Activated CD8-positive, alpha-beta memory T cell treated with anti-CD3 and anti-CD28 coated beads, Interleukin-2, amount 50 U/mL, for 24 hours (primary cell): Measurements from ENCODE around the gene TM9SF1.

Experiments
- DNase-seq: peaks from one replicate; pipeline ENCODE4 v3.0.0-alpha.2; 2020; ENCODE audit errors: extremely low read depth

The TM9SF1 gene

DNA sequence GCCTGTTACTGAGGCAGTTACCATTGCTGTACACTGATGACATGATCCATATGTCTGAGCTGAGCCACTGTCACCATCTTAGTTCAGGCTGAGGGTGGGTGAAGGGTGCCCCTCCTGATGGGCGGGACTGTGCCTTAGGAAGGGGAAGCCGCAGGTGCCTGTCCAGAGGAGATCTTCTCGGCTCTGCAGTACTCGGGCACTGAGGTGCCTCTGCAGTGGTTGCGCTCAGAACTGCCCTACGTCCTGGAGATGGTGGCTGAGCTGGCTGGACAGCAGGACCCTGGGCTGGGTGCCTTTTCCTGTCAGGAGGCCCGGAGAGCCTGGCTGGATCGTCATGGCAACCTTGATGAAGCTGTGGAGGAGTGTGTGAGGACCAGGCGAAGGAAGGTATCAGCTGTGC, 44.2 kb downstream of the TM9SF1 start:
- DNase-seq, result no peak

DNA sequence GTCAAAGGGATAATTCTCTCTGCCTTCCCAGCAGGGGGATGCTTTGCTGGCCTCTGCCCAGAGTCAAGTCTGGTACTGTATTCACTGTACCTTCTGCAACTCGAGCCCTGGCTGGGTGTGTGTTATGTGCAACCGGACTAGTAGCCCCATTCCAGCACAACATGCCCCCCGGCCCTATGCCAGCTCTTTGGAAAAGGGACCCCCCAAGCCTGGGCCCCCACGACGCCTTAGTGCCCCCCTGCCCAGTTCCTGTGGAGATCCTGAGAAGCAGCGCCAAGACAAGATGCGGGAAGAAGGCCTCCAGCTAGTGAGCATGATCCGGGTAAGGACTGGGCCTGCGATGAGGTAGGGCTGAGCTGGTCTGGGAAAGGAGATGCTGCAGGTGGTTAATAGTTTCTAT, 44.7 kb downstream of the TM9SF1 start:
- DNase-seq, result no peak

DNA sequence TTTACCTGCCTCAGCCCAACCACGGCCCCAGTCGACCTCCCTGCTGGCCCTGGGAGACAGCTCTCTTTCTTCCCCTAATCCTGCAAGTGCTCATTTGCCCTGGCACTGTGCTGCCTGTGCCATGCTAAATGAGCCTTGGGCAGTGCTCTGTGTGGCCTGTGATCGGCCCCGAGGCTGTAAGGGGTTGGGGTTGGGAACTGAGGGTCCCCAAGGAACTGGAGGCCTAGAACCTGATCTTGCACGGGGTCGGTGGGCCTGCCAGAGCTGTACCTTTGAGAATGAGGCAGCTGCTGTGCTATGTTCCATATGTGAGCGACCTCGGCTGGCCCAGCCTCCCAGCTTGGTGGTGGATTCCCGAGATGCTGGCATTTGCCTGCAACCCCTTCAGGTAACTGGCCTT, 45.2 kb downstream of the TM9SF1 start:
- no peak for DNase-seq

DNA sequence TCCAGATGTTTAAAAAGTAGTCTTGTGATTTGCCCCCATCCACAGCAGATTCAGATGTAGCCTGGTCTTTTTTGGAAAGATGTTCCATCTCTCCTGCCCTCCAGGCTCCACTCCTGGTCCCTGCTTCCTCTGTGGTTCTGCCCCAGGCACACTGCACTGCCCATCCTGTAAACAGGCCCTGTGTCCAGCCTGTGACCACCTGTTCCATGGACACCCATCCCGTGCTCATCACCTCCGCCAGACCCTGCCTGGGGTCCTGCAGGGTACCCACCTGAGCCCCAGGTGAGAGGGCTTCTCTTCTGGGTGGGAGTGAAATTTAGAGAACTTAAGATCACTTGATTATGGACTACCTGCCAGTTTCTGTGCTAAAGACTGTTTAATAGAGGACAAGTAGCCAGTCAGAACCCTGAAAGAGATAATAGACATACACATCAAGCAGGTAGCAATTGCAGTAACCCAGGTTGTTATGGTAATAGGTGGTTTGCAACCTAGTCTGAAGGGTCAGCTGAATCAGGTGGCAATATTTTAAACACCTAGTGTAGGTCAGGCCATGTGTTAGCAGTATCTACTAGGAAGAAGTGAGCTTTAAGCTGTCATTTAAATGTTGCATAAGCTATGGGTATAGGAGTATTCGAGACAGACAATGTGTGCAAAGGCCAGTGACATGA, 45.8 kb downstream of the TM9SF1 start:
- no peak for DNase-seq

DNA sequence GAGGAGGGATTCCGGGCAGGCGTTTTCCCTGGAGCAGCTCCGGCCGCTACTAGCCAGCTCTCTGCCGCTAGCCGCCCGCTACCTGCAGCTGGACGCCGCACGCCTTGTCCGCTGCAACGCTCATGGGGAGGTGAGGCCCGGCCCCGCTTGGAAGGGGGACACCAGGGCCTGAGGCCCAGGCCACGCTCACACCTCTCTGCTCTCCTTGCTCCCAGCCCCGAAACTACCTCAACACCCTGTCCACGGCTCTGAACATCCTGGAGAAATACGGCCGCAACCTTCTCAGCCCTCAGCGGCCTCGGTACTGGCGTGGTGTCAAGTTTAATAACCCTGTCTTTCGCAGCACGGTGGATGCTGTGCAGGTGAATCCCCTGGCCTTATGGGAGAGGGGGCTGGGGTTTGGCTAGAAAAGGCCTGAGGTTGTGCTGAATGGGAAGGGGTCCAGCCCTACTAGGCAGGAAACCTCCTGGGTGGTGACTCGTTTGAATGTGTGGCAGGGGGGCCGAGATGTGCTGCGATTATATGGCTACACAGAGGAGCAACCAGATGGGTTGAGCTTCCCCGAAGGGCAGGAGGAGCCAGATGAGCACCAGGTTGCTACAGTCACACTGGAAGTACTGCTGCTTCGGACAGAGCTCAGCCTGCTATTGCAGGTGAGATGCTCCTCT, 47.3 kb downstream of the TM9SF1 start:
- DNase-seq, result no peak

DNA sequence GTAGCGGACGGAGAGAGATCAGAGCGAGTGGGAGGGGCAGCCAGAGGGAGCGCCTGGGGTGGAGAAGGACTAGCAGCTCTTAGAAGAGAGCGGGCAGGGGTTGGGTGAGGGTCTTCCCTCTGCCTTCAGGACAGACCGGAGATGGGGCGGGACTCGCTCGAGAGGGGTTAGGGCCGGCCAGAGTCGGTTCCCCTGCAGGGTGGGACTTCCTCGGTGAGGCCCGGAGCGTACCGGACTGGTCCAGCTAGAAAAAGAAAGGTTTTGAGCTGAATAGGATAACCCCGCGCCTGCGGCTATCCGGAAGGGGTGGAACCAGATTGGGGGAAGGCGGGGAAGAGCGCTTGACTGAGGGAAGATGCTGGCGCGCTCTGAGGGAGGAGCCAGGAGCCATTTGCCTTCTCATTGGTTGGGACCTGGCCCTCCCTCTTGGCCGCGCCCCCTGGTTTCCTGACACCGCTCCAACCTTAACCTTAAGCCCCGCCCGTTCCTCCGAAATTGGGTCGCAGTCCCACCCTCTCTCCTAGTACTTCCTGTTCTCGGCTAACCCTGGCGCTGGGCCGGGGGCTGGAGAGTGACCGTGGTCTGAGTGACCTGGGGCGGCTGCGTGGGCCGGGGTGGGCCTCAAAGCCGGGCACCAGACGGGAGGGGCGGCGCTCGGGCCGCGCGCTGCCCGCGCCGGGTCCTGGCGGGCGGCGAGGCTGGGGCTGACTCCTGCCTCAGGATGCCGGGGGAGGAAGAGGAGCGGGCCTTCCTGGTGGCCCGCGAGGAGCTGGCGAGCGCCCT, 48.1 kb downstream of the TM9SF1 start, which contains the start of gene RNF31:
Gene RNF31 (plus strand): TSS at position 521 of the 783 bp plus-strand sequence. CDS start 201 bp downstream, at position 722.
- peak; percentile 96 for DNase-seq

DNA sequence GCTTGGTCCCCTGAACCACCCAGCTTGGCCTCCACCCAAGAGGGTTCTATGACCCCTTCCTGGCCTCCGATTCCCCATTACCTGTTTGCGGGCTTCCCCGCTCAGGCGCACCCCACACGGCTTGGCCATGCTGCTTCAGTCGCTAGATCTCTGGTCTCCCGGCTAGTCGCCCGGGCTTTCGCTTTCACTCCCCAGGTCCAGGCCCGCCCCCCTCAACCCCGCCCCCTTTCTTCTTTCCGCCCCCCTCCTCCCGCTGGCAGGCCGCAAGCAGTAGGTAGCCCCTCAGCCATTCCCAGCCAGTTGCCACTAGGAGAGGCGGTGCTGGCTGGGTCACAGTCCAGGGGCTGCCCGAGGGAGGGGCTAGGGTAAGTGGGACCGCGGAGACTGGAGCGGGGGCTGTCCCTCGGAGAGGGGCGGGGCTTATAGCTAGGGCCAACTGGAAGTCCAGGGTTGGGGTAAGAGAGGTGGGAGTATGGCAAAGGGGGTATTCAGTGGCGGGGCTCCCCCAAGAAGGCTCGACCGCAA, 48.7 kb downstream of the TM9SF1 start, which contains the start of gene PSME2:
Gene PSME2 (minus strand): TSS at position 158 of the 525 bp plus-strand sequence. CDS start 29 bp downstream, at position 129.
- DNase-seq, result peak; percentile 78

DNA sequence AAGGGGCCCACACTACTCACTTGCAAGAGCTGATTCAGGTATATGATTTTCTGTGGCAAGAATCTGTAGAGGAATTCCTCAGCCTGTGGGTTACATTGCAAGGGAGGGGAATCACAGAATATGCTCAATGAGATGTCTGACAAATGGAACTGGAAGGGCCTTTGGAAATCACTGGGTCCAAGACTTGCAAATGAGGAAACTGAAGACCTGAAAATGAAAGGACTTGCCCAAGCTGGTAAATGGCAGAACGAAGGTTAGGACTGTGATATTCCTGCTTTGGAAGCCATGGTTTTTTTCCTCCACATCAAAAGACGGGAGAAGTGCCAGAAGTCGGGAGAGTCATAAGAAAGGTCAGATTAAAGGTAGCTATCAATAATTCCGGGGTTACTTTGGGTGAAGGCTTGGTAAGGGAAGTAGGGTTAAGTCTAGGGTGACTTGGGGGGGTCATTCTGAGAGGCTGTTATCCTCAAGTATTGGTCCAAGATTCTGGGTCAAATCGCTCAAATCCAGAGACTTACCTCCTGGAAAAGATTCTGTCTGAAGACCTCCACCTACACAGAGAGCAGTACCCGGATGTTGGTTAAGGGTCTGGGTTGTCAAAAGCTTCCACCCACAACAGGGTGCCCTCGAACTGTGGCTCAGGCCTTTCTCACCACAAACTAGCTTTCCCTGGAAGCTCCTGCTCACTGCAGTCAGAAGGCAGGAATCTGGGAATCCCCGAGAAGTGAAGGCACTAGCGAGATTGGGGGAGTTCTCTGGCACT, 49.4 kb downstream of the TM9SF1 start:
- DNase-seq, result no peak

DNA sequence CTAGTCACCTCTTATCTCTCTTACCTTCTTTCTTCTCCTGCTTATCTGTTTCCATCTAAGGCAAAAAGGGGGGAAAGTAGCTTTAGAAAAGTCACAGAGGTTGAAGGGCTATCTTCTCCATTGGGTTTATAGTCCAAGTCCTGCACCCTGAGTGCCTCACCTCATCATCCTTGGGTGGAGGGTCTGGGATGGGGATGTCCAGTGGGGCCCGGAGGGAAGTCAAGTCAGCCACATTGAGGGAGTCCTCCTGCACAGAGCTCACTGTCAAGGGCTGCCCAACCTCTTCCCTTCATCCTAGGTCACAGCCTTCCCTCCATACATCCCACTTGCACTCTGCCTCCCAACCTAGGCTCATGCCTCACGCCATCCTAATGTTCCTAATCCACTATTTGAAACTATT, 50.0 kb downstream of the TM9SF1 start:
- no peak for DNase-seq

DNA sequence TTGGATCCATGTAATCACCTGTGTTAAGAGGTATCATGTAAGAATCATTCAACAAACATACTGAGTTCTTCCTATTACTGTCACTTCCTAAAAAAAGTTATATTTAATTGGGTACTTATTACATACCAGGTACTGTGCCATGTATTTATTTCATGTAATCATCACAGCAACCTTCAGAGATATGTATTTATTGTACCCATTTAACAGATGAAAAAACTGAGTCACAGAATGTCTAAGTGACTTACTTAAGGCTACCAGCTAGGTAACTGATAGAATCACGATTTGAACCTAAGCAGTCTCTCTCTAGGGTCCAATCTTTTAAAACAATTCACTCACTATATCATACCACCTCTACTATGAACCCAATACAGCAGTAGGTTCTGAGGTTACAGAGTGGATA, 50.8 kb downstream of the TM9SF1 start:
- no peak for DNase-seq

DNA sequence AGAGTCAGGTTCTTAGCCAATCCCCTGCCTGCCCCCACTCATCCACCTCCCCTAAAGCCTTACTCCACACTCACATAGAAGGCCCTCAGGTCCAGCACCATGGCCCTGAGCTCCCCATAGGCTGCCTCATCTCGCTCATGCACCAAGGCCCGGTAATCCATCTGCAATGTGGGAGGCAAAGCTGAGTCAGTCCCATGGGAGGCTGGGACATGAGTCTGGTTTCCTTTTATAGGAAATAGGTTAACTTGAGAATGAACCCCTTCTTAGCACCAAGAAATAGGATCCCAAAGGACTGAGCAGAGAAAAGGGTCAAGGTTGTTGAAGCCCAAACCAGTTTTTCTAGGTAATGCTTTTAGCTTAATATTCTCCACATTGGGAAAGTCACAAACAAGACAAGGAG, 51.7 kb downstream of the TM9SF1 start:
- no peak for DNase-seq

DNA sequence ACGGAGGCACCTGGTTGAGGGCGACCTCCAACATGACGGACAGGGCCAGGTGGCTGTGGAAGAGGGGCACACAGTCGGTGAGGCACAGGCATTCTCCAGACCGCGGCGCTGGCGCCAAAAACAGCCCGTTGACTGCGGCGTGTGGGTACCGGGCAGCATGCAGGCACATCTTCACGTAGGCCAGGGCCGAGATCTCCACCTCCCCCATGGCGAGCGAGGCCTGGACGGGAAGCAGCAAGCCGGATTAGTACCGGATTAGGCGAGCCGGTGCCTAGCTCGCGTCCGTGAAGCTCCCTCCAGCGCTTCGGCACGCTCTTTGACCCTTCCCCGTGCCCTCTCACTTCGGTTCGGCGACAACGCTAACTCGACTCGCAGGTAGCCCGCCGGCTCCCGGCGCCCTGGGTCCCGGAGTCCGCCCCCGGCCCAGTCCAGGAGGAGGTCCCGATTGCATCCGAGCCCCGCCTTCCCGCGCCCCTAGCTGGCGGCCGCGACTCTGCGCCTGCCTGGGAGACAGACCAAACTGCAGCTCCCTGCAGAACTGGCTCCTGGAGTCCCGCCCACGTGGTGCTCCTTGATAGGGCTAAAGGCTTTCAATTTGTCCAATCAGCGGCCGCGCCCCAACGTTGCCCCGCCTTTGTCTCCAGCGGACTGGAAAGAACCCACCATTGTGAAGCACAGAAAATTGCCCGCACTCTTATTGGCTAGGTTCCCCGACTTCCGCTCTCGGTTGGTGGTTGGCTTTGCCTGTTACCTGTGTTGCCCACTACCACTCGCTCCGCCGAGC, 54.0 kb downstream of the TM9SF1 start, which contains the start of gene EMC9:
Gene EMC9 (minus strand): TSS at position 495 of the 784 bp plus-strand sequence. CDS start 287 bp downstream, at position 208.
- DNase-seq, result peak; percentile 99

DNA sequence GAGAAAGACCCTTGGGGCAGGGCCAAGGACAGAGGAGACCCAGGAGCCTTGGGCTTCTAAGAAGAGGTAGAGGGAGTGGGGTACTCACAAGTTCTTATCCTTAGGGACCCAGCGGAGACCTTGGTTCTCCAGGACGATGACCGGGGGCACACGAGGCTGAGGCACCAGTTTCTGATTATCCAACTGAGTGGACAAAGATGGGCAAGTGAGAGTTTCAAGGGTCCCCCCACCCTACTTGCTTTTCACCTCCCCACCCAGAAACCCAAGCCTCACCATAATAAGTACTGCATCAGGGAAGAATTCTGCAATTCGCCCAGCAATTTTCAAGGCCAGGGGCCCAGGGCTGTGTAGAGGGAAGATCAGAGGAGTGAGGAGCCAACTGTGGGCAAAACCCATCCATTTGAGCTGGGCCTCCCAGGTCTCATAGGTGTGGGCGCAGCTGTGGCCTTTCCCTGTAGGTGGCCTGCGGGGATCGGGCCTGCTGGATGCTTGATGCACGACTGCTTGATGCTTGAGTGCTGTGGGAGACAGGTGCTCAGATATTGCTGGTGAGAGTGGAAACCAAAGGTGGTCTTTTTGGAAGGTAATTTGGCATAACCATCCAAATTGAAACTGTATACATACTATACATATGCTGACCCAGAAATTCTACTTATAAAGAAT, 55.8 kb downstream of the TM9SF1 start:
- no peak for DNase-seq
